Activated naive CD8-positive, alpha-beta T cell treated with anti-CD3 and anti-CD28 coated beads, Interleukin-2, amount 10 ng/mL, durations not matched to agents 7 days and 5 days (primary cell): Measurements from ENCODE around the gene ATP5F1B. TPM values are rescaled to one million over a fixed set of nuclear protein-coding genes. Genes with fewer than 3 reads are reported as not detected.

Experiments used
- ATAC-seq: fragments of 150-1000 bp; cut with Tn5 transposase; one replicate; pipeline ENCODE4 v1.10.0; 2021; ENCODE audit warnings: low read depth, moderate library complexity
- POLR2A ChIA-PET: fragments of 350-600 bp; sonication (Branson Sonifier 250); formaldehyde crosslinking; loops from one replicate; lab custom pipeline; 2021; ENCODE audit warnings: antibody characterized with exemption; lab: Charles Lee
- DNase-seq: peaks from one replicate; pipeline ENCODE4 v3.0.0; 2021
- H3K27ac Mint-ChIP-seq: one replicate; pipeline ENCODE4 v1.8.0; 2022; ENCODE audit warnings: mild to moderate bottlenecking, mixed read lengths
- H3K27me3 Mint-ChIP-seq: one replicate; pipeline ENCODE4 v1.8.0; 2022; ENCODE audit warnings: mild to moderate bottlenecking, moderate library complexity, mixed read lengths
- H3K36me3 Mint-ChIP-seq: one replicate; pipeline ENCODE4 v1.8.0; 2021; ENCODE audit warnings: mild to moderate bottlenecking, mixed read lengths
- H3K4me1 Mint-ChIP-seq: one replicate; pipeline ENCODE4 v1.8.0; 2021; ENCODE audit warnings: mixed read lengths
- H3K4me3 Mint-ChIP-seq: one replicate; pipeline ENCODE4 v1.8.0; 2022; ENCODE audit warnings: mild to moderate bottlenecking, moderate library complexity, mixed read lengths
- H3K9me3 Mint-ChIP-seq: one replicate; pipeline ENCODE4 v1.8.0; 2021; ENCODE audit warnings: mixed read lengths
- total RNA-seq, 2 experiments: library from RNA; stranded (reverse); gene quantifications; one replicate each; pipeline ENCODE4 v1.2.3, GENCODE V29; 2021

The ATP5F1B gene
- total RNA-seq, 2 experiments from 2014 or later: 468 to 471 TPM

DNA sequence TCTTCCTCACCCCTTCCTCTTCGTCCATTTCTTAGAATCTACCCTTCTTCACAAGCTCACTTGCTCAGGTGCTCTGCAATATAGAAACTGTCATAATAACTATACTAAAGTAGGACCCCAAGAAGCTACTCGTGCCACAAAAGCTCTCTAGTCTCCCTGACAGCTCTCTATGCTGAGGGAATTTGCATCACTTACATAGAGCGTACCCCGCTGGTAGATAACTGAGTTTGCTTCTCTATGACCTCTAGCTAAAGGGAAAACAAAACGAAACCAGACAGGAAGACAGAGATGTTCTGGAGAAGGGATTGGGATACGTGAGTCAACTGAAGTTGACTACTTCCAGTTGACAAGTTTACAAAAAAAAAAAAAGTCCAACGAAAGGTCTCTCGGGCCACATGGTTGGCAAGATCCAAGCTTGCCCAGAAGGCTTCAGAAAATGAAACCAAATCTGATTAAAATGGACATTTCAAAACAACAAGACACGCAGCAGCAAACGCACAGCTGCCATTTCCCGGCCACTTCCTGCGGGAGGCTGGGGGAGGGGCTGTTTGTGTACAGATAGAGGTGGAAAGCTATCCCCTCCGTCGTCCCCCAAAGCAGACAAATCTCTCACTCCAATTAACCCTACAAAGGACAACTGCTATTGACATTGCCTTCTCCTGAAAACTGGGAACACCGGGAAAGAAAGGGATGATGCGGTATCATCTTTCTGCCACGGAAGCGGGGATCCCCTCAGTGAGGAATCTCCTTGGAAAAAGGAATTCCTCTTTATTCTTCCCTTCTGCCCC is 16.9 kb downstream of the ATP5F1B start:
- Mint-ChIP-seq H3K9me3 (no peaks in the 10 kb centered on the region), H3K36me3 (peaks cover 14% of the 10 kb centered on the region), H3K27me3 (no peaks in the 10 kb centered on the region), H3K4me1 (peaks cover 59% of the 10 kb centered on the region), H3K4me3 (peak overlapping the region; percentile 84), H3K27ac (peak overlapping the region; percentile 86)
- ATAC-seq (peak; percentile 15), DNase-seq (peak; percentile 71)
- POLR2A ChIA-PET: interaction anchor here (0.6 to 3.4 kb wide), 17 partner anchors 8 to 1116 kb away, joined by 3 to 33 read pairs (median 4); partner anchors contain the start of genes ATP5F1B, NACA, PTGES3 and RBMS2

DNA sequence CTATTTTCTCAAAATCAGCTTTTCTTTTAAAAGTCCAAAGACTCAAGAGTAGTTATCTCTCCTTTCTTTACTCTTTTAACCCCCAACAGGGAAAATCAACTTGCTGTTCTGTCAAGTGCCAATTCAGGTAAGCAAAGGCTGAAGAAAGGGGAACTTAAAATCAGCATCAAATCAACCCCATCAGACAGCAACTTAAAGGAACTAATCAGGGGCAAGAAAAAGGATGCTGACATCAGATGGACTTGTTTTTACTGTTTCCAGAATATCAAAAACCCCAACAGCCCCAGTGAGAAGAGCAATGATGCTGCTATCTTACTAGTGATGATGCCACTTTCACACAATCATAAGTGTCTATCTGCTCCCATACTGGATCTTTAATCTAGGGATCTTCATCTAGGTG is 19.1 kb downstream of the ATP5F1B start:
- DNase-seq (no peak), ATAC-seq (no peak)
- H3K36me3 Mint-ChIP-seq: peaks cover 19% of the 10 kb centered on the region
- POLR2A ChIA-PET: interaction anchor here (1.1 kb wide), 1 partner anchor 14 kb away, joined by 4 read pairs; no protein-coding TSS in a partner anchor
- peak overlapping the region; percentile 56 for H3K27ac Mint-ChIP-seq
- peaks cover 44% of the 10 kb centered on the region for H3K4me1 Mint-ChIP-seq
- no peak overlapping the region for H3K4me3 Mint-ChIP-seq
- no peaks in the 10 kb centered on the region for H3K27me3 Mint-ChIP-seq
- H3K9me3 Mint-ChIP-seq: no peaks in the 10 kb centered on the region

DNA sequence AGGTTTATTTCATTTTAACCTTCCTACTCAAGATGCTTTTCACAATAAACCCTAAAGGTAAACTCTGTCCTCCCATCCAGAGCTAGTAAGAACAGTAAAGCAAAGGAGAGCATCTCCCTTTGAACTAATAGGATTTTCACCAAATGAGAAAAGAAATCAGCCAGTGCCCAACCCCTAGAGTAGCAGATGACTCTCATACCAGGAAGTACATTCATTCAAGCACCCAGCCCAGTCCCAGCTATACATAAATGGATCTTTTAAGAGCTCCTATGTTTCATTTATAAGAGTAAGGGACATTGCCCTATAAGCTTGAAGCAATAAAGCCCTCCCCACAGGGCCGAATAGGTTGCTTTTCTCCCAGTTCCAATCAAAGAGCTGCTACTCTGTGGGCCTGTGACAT is 23.2 kb downstream of the ATP5F1B start:
- H3K4me1 Mint-ChIP-seq: peaks cover 32% of the 10 kb centered on the region
- no peak for ATAC-seq

DNA sequence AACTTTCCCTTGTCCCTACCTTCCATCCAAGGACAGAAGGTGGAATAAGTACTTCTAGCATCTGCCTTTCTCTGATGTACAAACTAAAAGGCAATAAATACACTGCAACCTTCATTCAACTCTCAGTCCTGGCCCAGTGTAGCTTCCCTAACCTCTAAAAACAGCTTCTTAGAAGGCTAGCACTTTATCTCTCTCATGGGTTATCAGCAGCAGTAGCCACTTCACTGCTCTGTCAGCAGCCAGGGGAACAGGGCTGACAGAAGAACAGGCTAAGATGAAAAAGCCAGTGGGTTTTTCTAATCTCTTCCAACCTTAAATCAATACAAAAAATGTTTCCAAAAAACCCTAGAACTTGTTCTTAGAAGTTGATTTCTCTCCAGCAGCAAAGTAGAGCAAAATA is 28.9 kb downstream of the ATP5F1B start:
- Mint-ChIP-seq H3K36me3 (peaks cover 27% of the 10 kb centered on the region), H3K4me3 (no peak overlapping the region), H3K4me1 (peaks cover 9% of the 10 kb centered on the region), H3K27ac (peak overlapping the region; percentile 40), H3K9me3 (no peaks in the 10 kb centered on the region), H3K27me3 (no peaks in the 10 kb centered on the region)
- DNase-seq (no peak), ATAC-seq (no peak)
- POLR2A ChIA-PET: no interaction called here

More for the DNA sequence above, 23.2 kb downstream of the ATP5F1B start:
- Mint-ChIP-seq H3K36me3 (peaks cover 15% of the 10 kb centered on the region), H3K9me3 (no peaks in the 10 kb centered on the region), H3K27ac (peak overlapping the region; percentile 30), H3K4me3 (no peak overlapping the region), H3K27me3 (no peaks in the 10 kb centered on the region)
- no peak for DNase-seq
- POLR2A ChIA-PET: interaction anchor here (1.5 to 2.4 kb wide), 2 partner anchors 13 to 31 kb away, joined by 3 to 11 read pairs; no protein-coding TSS in a partner anchor

DNA sequence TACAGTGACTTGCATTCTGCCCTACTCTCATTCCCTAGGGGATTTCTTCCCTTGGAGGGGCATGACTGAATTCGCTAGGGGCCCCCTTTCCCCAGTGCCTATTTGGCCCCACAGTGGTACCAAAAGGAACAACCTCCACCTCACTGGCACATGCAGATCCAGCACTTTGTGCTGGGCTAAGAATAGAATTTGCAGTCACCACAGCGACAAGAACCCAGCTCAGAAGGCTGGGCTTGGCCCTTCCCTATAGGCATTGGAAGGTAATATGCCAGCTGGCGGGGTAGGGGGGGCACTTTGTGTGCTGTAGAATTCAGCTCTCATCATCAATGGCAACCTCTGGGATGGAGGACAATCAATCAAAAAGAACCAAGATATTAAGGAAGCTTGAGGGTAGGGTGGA is 29.5 kb downstream of the ATP5F1B start:
- H3K27ac Mint-ChIP-seq: no peak overlapping the region
- POLR2A ChIA-PET: interaction anchor here (0.6 kb wide), 1 partner anchor 753 kb away, joined by 4 read pairs; no protein-coding TSS in a partner anchor
- no peaks in the 10 kb centered on the region for H3K9me3 Mint-ChIP-seq
- ATAC-seq (no peak), DNase-seq (no peak)
- no peak overlapping the region for H3K4me3 Mint-ChIP-seq
- peaks cover 29% of the 10 kb centered on the region for H3K36me3 Mint-ChIP-seq
- H3K27me3 Mint-ChIP-seq: no peaks in the 10 kb centered on the region
- H3K4me1 Mint-ChIP-seq: peaks cover 9% of the 10 kb centered on the region

DNA sequence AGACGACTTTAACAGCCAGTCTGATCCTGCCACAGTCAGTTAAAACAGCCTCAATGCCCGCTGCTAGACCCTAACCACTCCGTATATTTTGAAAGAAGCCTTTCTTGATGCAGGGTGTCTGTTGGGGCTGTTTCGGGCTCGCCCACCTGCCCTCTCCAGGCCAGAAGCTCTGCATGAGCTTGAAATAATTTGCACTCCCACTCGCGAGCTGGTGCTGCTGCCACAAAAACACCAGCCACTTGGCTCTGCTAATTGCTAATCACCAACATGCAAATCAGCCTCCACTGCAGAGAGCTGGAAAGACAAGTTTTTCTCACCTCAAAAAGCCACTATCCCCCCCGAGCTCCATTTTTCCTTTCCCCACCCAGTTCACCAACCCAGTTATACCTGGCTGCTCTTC is 31.2 kb downstream of the ATP5F1B start:
- DNase-seq (no peak), ATAC-seq (no peak)
- POLR2A ChIA-PET: no interaction called here
- H3K4me1 Mint-ChIP-seq: peaks cover 7% of the 10 kb centered on the region
- peaks cover 38% of the 10 kb centered on the region for H3K36me3 Mint-ChIP-seq
- no peaks in the 10 kb centered on the region for H3K27me3 Mint-ChIP-seq
- H3K27ac Mint-ChIP-seq: no peak overlapping the region
- no peak overlapping the region for H3K4me3 Mint-ChIP-seq
- H3K9me3 Mint-ChIP-seq: no peaks in the 10 kb centered on the region

DNA sequence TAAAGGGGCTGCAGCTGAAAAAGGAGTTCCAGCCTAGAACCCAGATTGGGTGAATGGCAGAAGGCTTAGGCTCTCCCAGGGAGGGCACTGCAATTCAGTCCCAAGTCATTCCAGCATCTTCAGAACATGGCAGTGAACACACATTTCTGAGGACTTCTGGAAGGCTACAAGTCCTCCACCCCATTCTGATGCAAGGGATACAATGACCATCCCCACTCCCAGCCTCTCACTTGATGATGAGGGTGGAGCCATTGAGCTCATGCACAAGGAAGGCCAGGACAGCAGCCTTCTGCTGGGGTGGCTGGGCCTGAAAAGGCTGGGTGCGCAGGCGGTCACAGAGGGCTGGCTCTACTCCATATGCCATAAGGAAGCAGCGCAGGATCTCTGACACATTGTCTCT is 41.4 kb downstream of the ATP5F1B start:
- POLR2A ChIA-PET: no interaction called here
- Mint-ChIP-seq H3K4me3 (no peak overlapping the region), H3K9me3 (no peaks in the 10 kb centered on the region), H3K27me3 (no peaks in the 10 kb centered on the region), H3K4me1 (no peaks in the 10 kb centered on the region), H3K36me3 (peaks cover 27% of the 10 kb centered on the region), H3K27ac (no peak overlapping the region)
- no peak for ATAC-seq
- no peak for DNase-seq

DNA sequence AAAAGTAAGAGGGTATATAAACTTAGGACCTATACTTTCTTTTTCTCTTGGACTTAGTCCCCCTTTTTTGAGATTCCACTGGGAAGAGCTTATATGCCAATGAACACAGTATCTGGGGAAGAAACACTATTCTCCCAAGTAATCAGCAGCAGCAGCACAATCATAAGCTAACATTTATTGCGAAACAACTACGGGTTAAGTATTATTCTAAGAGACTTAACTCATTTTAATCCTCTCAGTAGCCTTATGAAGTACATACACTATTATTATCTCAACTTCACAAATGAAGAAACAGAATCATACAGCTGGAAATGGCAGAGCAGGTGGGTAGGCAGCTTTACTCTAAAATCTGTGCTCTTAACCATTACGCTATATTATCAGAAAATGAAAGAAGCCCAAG is 43.5 kb downstream of the ATP5F1B start:
- Mint-ChIP-seq H3K9me3 (no peaks in the 10 kb centered on the region), H3K4me1 (no peaks in the 10 kb centered on the region), H3K27me3 (no peaks in the 10 kb centered on the region), H3K36me3 (peaks cover 30% of the 10 kb centered on the region), H3K27ac (no peak overlapping the region), H3K4me3 (no peak overlapping the region)
- POLR2A ChIA-PET: interaction anchor here (1.0 to 1.6 kb wide), 2 partner anchors 34 to 43 kb away, joined by 3 to 7 read pairs; partner anchors contain the start of gene ATP5F1B
- no peak for ATAC-seq
- DNase-seq: no peak

DNA sequence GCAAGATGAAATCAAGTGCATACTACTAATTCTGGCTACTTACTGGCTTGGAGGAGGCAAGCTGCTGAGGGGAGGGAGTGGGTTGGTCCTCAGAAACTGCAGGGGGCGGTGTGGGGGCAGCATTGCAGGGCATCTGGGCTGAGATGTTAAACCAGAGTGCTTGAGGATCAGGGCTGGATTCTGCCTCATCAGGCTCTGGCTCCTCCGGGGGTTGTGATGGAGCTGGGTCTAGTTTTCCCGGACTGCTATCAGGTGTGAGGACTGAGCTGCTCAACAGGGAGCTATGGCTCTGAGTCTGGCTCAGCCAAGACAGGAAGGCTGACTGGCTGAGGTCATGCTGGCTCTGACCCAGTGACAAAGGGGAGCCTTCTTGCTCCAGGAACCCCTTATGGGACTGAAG is 44.3 kb downstream of the ATP5F1B start:
- H3K36me3 Mint-ChIP-seq: peaks cover 30% of the 10 kb centered on the region
- H3K27me3 Mint-ChIP-seq: no peaks in the 10 kb centered on the region
- no peaks in the 10 kb centered on the region for H3K4me1 Mint-ChIP-seq
- H3K4me3 Mint-ChIP-seq: no peak overlapping the region
- POLR2A ChIA-PET: interaction anchor here (1.0 to 1.6 kb wide), 2 partner anchors 34 to 44 kb away, joined by 3 to 7 read pairs; partner anchors contain the start of gene ATP5F1B
- DNase-seq (peak; percentile 45), ATAC-seq (peak; percentile 64)
- no peak overlapping the region for H3K27ac Mint-ChIP-seq
- no peaks in the 10 kb centered on the region for H3K9me3 Mint-ChIP-seq

DNA sequence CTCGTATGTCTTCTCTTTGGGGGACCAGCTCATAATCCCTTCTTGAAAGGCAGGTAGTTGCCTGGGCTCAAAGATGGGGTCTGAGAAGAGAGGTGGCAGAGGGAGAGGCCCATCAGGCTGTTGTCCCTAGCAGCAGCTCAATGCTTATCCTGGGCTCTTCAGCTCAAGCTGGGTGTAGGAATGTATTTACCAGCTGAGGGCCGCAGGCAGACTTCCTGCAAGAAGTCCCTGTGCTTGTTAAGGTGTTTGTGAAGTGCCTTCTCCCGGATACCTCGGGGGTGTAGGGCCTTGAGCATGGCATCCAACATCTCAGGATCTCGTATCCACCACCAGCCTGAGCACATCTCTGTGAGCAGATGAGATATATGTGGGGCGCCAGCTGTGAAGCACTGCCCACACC is 45.0 kb downstream of the ATP5F1B start:
- no peaks in the 10 kb centered on the region for H3K9me3 Mint-ChIP-seq
- peaks cover 27% of the 10 kb centered on the region for H3K36me3 Mint-ChIP-seq
- no peak overlapping the region for H3K4me3 Mint-ChIP-seq
- ATAC-seq (no peak), DNase-seq (no peak)
- H3K4me1 Mint-ChIP-seq: peaks cover 1% of the 10 kb centered on the region
- no peak overlapping the region for H3K27ac Mint-ChIP-seq
- POLR2A ChIA-PET: no interaction called here
- H3K27me3 Mint-ChIP-seq: no peaks in the 10 kb centered on the region

DNA sequence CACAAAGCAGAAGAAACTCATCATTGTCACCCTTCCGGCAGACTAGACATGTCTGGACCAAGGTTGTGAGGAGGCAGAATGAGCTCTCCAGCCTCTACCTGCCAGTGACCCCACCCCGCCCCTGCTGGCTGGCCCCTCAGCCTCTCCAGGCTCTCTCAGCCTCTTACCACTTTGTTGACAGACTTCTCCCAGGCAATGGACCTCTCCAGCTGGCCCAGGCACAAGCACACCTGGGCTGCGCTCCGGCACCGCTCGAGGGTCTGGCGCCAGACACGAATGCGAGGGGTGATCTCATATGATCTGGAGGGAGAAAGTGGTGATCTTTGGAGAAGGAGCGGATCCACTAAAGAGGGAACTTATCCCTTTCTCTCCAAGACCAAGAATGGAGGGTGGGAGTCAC is 46.0 kb downstream of the ATP5F1B start:
- no peak overlapping the region for H3K4me3 Mint-ChIP-seq
- peaks cover 1% of the 10 kb centered on the region for H3K4me1 Mint-ChIP-seq
- H3K9me3 Mint-ChIP-seq: no peaks in the 10 kb centered on the region
- DNase-seq: no peak
- H3K36me3 Mint-ChIP-seq: peaks cover 22% of the 10 kb centered on the region
- no peaks in the 10 kb centered on the region for H3K27me3 Mint-ChIP-seq
- H3K27ac Mint-ChIP-seq: no peak overlapping the region
- ATAC-seq: no peak
- POLR2A ChIA-PET: no interaction called here

DNA sequence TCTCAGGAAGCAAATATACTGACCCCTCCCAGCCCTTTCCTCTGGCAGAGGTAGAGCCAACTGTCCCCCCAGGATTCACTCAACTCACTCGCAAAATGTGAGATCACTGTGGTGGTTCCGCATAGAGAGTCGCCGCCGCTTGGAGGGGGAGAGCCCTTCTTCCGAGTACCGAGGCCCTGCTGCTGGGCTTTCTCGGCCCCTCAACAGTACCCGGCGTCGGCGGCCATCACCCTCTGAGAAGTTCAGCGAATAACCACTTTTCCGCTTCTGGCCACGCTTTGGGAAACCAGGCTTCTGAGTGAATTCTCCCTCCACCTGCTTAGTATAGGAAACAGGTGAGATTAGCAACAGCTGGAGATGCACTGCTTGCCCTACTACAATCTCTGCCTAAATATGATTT is 46.7 kb downstream of the ATP5F1B start:
- Mint-ChIP-seq H3K36me3 (peaks cover 19% of the 10 kb centered on the region), H3K9me3 (no peaks in the 10 kb centered on the region)

DNA sequence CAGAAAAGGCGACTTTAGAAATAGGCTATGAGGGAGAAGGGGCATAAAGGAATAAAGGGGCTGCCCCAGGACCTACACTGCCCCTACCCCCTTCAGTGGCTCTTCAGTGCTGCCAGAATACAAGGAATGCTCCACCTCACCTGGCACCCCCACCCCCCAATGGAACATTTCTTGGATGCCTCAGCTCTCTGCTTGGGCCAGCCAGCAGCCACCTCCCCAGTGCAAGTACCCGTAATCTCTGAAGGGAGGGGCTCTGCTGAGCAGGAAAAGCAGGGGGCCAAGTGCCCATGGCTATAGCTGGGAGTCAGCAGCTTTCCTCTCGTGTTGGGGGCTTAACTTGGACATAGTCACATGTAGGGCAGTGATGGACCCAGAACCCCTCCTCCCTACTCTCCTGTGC is 49.0 kb downstream of the ATP5F1B start:
- Mint-ChIP-seq H3K27me3 (no peaks in the 10 kb centered on the region), H3K4me3 (no peak overlapping the region), H3K27ac (no peak overlapping the region), H3K4me1 (peaks cover 1% of the 10 kb centered on the region), H3K36me3 (peaks cover 13% of the 10 kb centered on the region), H3K9me3 (no peaks in the 10 kb centered on the region)
- POLR2A ChIA-PET: no interaction called here
- no peak for ATAC-seq
- no peak for DNase-seq

More for the DNA sequence above, 46.7 kb downstream of the ATP5F1B start:
- Mint-ChIP-seq H3K27ac (no peak overlapping the region), H3K27me3 (no peaks in the 10 kb centered on the region), H3K4me3 (no peak overlapping the region), H3K4me1 (peaks cover 1% of the 10 kb centered on the region)
- POLR2A ChIA-PET: no interaction called here
- no peak for DNase-seq
- ATAC-seq: no peak
